HL-60 (cell line): ENCODE data around the gene SEC16B.

Experiments used
- CTCF ChIP-seq: IDR thresholded peaks from one replicate; pipeline ENCODE4 v1.5.1; 2011; ENCODE audit warnings: low read length, control low read depth, inconsistent platforms; ENCODE audit not compliant: insufficient read depth
- GABPA ChIP-seq: IDR thresholded peaks from 2 replicates; pipeline ENCODE4 v1.6.1; 2012; ENCODE audit warnings: low read depth
- POLR2AphosphoS5 ChIP-seq: IDR thresholded peaks from 2 replicates; pipeline ENCODE4 v1.6.1; 2012; ENCODE audit warnings: low read depth
- SPI1 ChIP-seq: IDR thresholded peaks from 2 replicates; pipeline ENCODE4 v1.6.1; 2012; ENCODE audit warnings: low read depth, mild to moderate bottlenecking, borderline replicate concordance
- TF ChIP-seq, protein P1 (sequence below): IDR thresholded peaks from 2 replicates; pipeline ENCODE4 v1.6.1; 2012; ENCODE audit warnings: low read depth; ENCODE audit not compliant: insufficient replicate concordance

GRCh38 chr1:177923441-177923840, 46.4 kb downstream of the SEC16B start:
- TF ChIP-seq CTCF: no peak
- TF ChIP-seq POLR2AphosphoS5: no peak
- no peak for TF ChIP-seq GABPA
- TF ChIP-seq, protein P1, sequence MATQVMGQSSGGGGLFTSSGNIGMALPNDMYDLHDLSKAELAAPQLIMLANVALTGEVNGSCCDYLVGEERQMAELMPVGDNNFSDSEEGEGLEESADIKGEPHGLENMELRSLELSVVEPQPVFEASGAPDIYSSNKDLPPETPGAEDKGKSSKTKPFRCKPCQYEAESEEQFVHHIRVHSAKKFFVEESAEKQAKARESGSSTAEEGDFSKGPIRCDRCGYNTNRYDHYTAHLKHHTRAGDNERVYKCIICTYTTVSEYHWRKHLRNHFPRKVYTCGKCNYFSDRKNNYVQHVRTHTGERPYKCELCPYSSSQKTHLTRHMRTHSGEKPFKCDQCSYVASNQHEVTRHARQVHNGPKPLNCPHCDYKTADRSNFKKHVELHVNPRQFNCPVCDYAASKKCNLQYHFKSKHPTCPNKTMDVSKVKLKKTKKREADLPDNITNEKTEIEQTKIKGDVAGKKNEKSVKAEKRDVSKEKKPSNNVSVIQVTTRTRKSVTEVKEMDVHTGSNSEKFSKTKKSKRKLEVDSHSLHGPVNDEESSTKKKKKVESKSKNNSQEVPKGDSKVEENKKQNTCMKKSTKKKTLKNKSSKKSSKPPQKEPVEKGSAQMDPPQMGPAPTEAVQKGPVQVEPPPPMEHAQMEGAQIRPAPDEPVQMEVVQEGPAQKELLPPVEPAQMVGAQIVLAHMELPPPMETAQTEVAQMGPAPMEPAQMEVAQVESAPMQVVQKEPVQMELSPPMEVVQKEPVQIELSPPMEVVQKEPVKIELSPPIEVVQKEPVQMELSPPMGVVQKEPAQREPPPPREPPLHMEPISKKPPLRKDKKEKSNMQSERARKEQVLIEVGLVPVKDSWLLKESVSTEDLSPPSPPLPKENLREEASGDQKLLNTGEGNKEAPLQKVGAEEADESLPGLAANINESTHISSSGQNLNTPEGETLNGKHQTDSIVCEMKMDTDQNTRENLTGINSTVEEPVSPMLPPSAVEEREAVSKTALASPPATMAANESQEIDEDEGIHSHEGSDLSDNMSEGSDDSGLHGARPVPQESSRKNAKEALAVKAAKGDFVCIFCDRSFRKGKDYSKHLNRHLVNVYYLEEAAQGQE: no peak
- no peak for TF ChIP-seq SPI1
